Neural cell (in vitro differentiated cells): ENCODE results near the gene PSMD4. TPM values are rescaled to one million over a fixed set of nuclear protein-coding genes. Genes with fewer than 3 reads are reported as not detected.

Source experiments
- H2AFZ ChIP-seq: fragments of 200-600, 300-800 bp; sonication (generic), shearing (Covaris generic); 2 replicates; pipeline ENCODE4 v1.6.0; 2014; ENCODE audit warnings: low read depth, mild to moderate bottlenecking, antibody characterized with exemption, low read length, moderate library complexity
- H3F3A ChIP-seq: fragments of 200-600 bp; shearing (Covaris generic); 2 replicates; pipeline ENCODE4 v1.6.1; 2016; ENCODE audit warnings: mild to moderate bottlenecking, moderate library complexity, mixed read lengths, antibody characterized with exemption, low read length; ENCODE audit not compliant: insufficient read depth, poor library complexity, severe bottlenecking
- H3K27ac ChIP-seq: fragments of 200-600, 300-800 bp; sonication (generic), shearing (Covaris generic); 2 replicates; pipeline ENCODE4 v1.5.1; 2014; ENCODE audit warnings: mild to moderate bottlenecking, low read length, moderate library complexity
- H3K27me3 ChIP-seq: fragments of 300-800, 200-600 bp; sonication (generic), shearing (Covaris generic); 2 replicates; pipeline ENCODE4 v1.6.0; 2014; ENCODE audit warnings: mild to moderate bottlenecking, low read depth, low read length, moderate library complexity; ENCODE audit not compliant: insufficient read depth
- H3K36me3 ChIP-seq: fragments of 300-800, 200-600 bp; sonication (generic), shearing (Covaris generic); 2 replicates; pipeline ENCODE4 v1.5.1; 2014; ENCODE audit warnings: mild to moderate bottlenecking, antibody characterized with exemption, low read length, moderate library complexity; ENCODE audit not compliant: insufficient read depth
- H3K4me2 ChIP-seq: fragments of 300-800, 200-600 bp; sonication (generic), shearing (Covaris generic); 2 replicates; pipeline ENCODE4 v1.6.0; 2014; ENCODE audit warnings: mild to moderate bottlenecking, low read length
- H3K4me3 ChIP-seq: fragments of 300-800, 200-600 bp; sonication (generic), shearing (Covaris generic); 2 replicates; pipeline ENCODE4 v1.5.1; 2014; ENCODE audit warnings: mild to moderate bottlenecking, low read length, moderate library complexity
- H3K79me2 ChIP-seq: fragments of 200-600 bp; shearing (Covaris generic); replicated peaks from 2 replicates; pipeline ENCODE4 v1.6.0; 2014; ENCODE audit warnings: mild to moderate bottlenecking, low read length, moderate library complexity; ENCODE audit not compliant: insufficient read depth
- H3K9ac ChIP-seq: fragments of 300-800, 200-600 bp; sonication (generic), shearing (Covaris generic); 2 replicates; pipeline ENCODE4 v1.6.1; 2016; ENCODE audit warnings: mild to moderate bottlenecking, low read length, mixed read lengths
- H3K9me2 ChIP-seq: fragments of 200-600 bp; shearing (Covaris generic); 2 replicates; pipeline ENCODE4 v1.6.1; 2016; ENCODE audit warnings: mild to moderate bottlenecking, low read length, mixed read lengths; ENCODE audit not compliant: insufficient read depth
- H3K9me3 ChIP-seq: fragments of 200-600, 300-800 bp; sonication (generic), shearing (Covaris generic); 2 replicates; pipeline ENCODE4 v1.6.1; 2016; ENCODE audit warnings: mild to moderate bottlenecking, mixed run types, low read length, moderate library complexity, mixed read lengths
- H4K20me1 ChIP-seq: fragments of 200-600 bp; shearing (Covaris generic); 2 replicates; pipeline ENCODE4 v1.6.1; 2016; ENCODE audit warnings: mild to moderate bottlenecking, mixed run types; ENCODE audit not compliant: insufficient read depth
- CTCF ChIP-seq: fragments of 450-650 bp; IDR thresholded peaks from 2 replicates; pipeline ENCODE4 v1.5.1; 2014; ENCODE audit warnings: antibody characterized with exemption, mild to moderate bottlenecking, moderate library complexity; ENCODE audit not compliant: poor library complexity, severe bottlenecking
- EP300 ChIP-seq: fragments of 450-650 bp; conservative IDR thresholded peaks from 2 replicates; pipeline ENCODE4 v1.6.1; 2014; ENCODE audit warnings: antibody characterized with exemption, mild to moderate bottlenecking, moderate library complexity; ENCODE audit not compliant: poor library complexity, severe bottlenecking
- EZH2 ChIP-seq: fragments of 200-600, 300-800 bp; shearing (Covaris generic), sonication (generic); IDR thresholded peaks from 2 replicates; pipeline ENCODE4 v1.6.1; 2014; ENCODE audit warnings: antibody characterized with exemption, low read length, borderline replicate concordance, mild to moderate bottlenecking; ENCODE audit not compliant: insufficient read depth, poor library complexity, severe bottlenecking
- MXI1 ChIP-seq: fragments of 450-650 bp; conservative IDR thresholded peaks from 2 replicates; pipeline ENCODE4 v1.6.1; 2014; ENCODE audit warnings: antibody characterized with exemption, mild to moderate bottlenecking; ENCODE audit not compliant: poor library complexity, severe bottlenecking
- POLR2AphosphoS5 ChIP-seq: IDR thresholded peaks from 2 replicates; pipeline ENCODE4 v1.6.1; 2012
- RAD21 ChIP-seq: fragments of 450-650 bp; conservative IDR thresholded peaks from 2 replicates; pipeline ENCODE4 v1.6.1; 2014; ENCODE audit warnings: antibody characterized with exemption, mild to moderate bottlenecking, moderate library complexity
- REST ChIP-seq: IDR thresholded peaks from 2 replicates; pipeline ENCODE4 v1.6.1; 2012; ENCODE audit warnings: borderline replicate concordance
- SMC3 ChIP-seq: fragments of 450-650 bp; conservative IDR thresholded peaks from 2 replicates; pipeline ENCODE4 v1.6.1; 2014; ENCODE audit warnings: antibody characterized with exemption, mild to moderate bottlenecking, moderate library complexity; ENCODE audit not compliant: poor library complexity
- TAF1 ChIP-seq: IDR thresholded peaks from 2 replicates; pipeline ENCODE4 v1.6.1; 2012; ENCODE audit warnings: low read depth
- polyA plus RNA-seq: library from polyadenylated mRNA; depleted of rRNA; stranded (reverse); fragments of >200 nt; gene quantifications from 2 replicates; pipeline ENCODE4 v1.2.3, GENCODE V29; 2014

Gene PSMD4
- polyA plus RNA-seq, 1 donor from 2014 or later: 341 TPM

GRCh38 chr1:151284013-151284577, 29.6 kb downstream of the PSMD4 start:
- H3K4me3 ChIP-seq: peak overlapping the region; percentile 83
- no peak overlapping the region for H3K4me2 ChIP-seq
- no peak overlapping the region for H2AFZ ChIP-seq
- no peak overlapping the region for H3K9ac ChIP-seq
- no peaks in the 10 kb centered on the region for H3K9me2 ChIP-seq
- H3K79me2 ChIP-seq: peaks cover 13% of the 10 kb centered on the region
- H3F3A ChIP-seq: no peaks in the 10 kb centered on the region
- H3K9me3 ChIP-seq: no peaks in the 10 kb centered on the region
- TF ChIP-seq EZH2 (no peak), MXI1 (no peak), REST (no peak), RAD21 (no peak), TAF1 (no peak)
- H3K27me3 ChIP-seq: no peaks in the 10 kb centered on the region
- H4K20me1 ChIP-seq: no peaks in the 10 kb centered on the region
- H3K36me3 ChIP-seq: peaks cover 6% of the 10 kb centered on the region
- H3K27ac ChIP-seq: no peak overlapping the region

- H4K20me1 ChIP-seq: no peaks in the 10 kb centered on the region
- H3K27ac ChIP-seq: no peak overlapping the region
- H3K79me2 ChIP-seq: peaks cover 13% of the 10 kb centered on the region
Measured at GRCh38 chr1:151286619-151287340, 32.2 kb downstream of the PSMD4 start.

More at GRCh38 chr1:151286619-151287340, 32.2 kb downstream of the PSMD4 start:
- peaks cover 11% of the 10 kb centered on the region for H3K36me3 ChIP-seq
- no peak overlapping the region for H3K4me3 ChIP-seq
- H3K27me3 ChIP-seq: no peaks in the 10 kb centered on the region
- H3K9me3 ChIP-seq: no peaks in the 10 kb centered on the region
- H2AFZ ChIP-seq: no peak overlapping the region
- no peak overlapping the region for H3K4me2 ChIP-seq
- no peak for TF ChIP-seq TAF1
- no peak for TF ChIP-seq EP300
- no peak for TF ChIP-seq POLR2AphosphoS5
- no peak for TF ChIP-seq SMC3
- TF ChIP-seq CTCF: no peak
- TF ChIP-seq EZH2: no peak
- TF ChIP-seq MXI1: no peak
- no peak for TF ChIP-seq RAD21
- TF ChIP-seq REST: no peak
- no peaks in the 10 kb centered on the region for H3K9me2 ChIP-seq
- H3K9ac ChIP-seq: no peak overlapping the region
- H3F3A ChIP-seq: no peaks in the 10 kb centered on the region
